Loucy (cell line): ENCODE measurements around the gene TNS3.

Experiments
- H2AFZ ChIP-seq: fragments of 200-600 bp; sonication (generic); 2 replicates; pipeline ENCODE4 v1.6.0; 2016; ENCODE audit warnings: antibody characterized with exemption, mild to moderate bottlenecking, low read length, moderate library complexity
- H3F3A ChIP-seq: fragments of 200-600 bp; 2 replicates; pipeline ENCODE4 v1.6.0; 2016; ENCODE audit warnings: antibody characterized with exemption, low read depth, mild to moderate bottlenecking
- H3K27me3 ChIP-seq: fragments of 200-600 bp; sonication (generic); 2 replicates; pipeline ENCODE4 v1.6.1; 2014; ENCODE audit warnings: low read length, mild to moderate bottlenecking; ENCODE audit not compliant: insufficient read depth, poor library complexity, severe bottlenecking
- H3K36me3 ChIP-seq: fragments of 200-600 bp; sonication (generic); 2 replicates; pipeline ENCODE4 v1.6.1; 2016; ENCODE audit warnings: low read length; ENCODE audit not compliant: insufficient read depth
- H3K4me1 ChIP-seq: fragments of 200-600 bp; sonication (generic); 2 replicates; pipeline ENCODE4 v1.5.1; 2014; ENCODE audit warnings: low read length, mild to moderate bottlenecking; ENCODE audit not compliant: insufficient read depth, poor library complexity, severe bottlenecking
- H3K4me2 ChIP-seq: fragments of 200-600 bp; sonication (generic); 2 replicates; pipeline ENCODE4 v1.6.0; 2014; ENCODE audit warnings: antibody characterized with exemption, low read length, low read depth, mild to moderate bottlenecking; ENCODE audit not compliant: poor library complexity, severe bottlenecking
- H3K4me3 ChIP-seq: fragments of 200-600 bp; sonication (generic); 2 replicates; pipeline ENCODE4 v1.5.1; 2014; ENCODE audit warnings: low read length, mild to moderate bottlenecking, mixed read lengths; ENCODE audit not compliant: poor library complexity, severe bottlenecking
- H3K79me2 ChIP-seq: fragments of 200-600 bp; sonication (generic); 2 replicates; pipeline ENCODE4 v1.6.1; 2014; ENCODE audit warnings: low read length; ENCODE audit not compliant: insufficient read depth
- H3K9ac ChIP-seq: fragments of 200-600 bp; sonication (generic); 2 replicates; pipeline ENCODE4 v1.6.0; 2014; ENCODE audit warnings: mild to moderate bottlenecking, low read depth, low read length, moderate library complexity; ENCODE audit not compliant: poor library complexity, severe bottlenecking
- H3K9me2 ChIP-seq: fragments of 200-600 bp; sonication (generic); replicated peaks from 2 replicates; pipeline ENCODE4 v1.6.1; 2016; ENCODE audit warnings: low read depth, low read length, mixed read lengths
- H3K9me3 ChIP-seq: fragments of 200-600 bp; sonication (generic); 2 replicates; pipeline ENCODE4 v1.6.1; 2014; ENCODE audit warnings: mild to moderate bottlenecking, antibody characterized with exemption, low read length, low read depth; ENCODE audit not compliant: insufficient read depth
- H4K20me1 ChIP-seq: fragments of 200-600 bp; sonication (generic); 2 replicates; pipeline ENCODE4 v1.6.0; 2014; ENCODE audit warnings: antibody characterized with exemption, low read length, mild to moderate bottlenecking; ENCODE audit not compliant: insufficient read depth, poor library complexity, severe bottlenecking
- EZH2phosphoT487 ChIP-seq: fragments of 200-600 bp; IDR thresholded peaks from 2 replicates; pipeline ENCODE4 v1.6.1; 2018; ENCODE audit warnings: antibody characterized with exemption, mild to moderate bottlenecking, moderate library complexity, borderline replicate concordance
- TF ChIP-seq, protein P1 (sequence below): fragments of 200-600 bp; sonication (generic); conservative IDR thresholded peaks from 2 replicates; pipeline ENCODE4 v1.5.1; 2014; ENCODE audit warnings: mild to moderate bottlenecking, antibody characterized with exemption, low read length

Gene TNS3

DNA sequence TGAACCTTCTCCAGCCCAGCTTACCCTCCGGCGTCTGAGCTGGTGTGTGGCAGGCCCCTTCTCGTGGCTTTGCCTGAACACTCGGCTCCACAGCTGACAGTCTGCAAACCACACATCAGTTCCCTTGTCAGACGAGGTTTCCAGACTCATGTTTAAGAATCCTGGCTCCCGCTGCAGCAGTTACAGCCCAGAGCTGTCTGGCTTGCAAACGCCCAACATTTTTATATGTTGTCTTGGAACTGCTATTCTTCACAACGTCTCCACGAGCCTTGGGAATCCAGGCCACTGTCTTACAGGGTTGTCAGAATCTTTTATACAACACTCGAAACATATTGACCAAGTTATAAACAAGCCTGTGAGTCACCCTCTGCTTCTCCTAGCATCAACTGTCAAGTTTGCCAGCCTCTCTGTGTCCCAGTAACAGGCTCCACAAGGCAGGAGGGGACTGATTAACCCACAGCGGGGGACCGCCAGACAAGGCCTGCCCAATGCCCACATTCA lies 68.1 kb downstream of the TNS3 start:
- no peaks in the 10 kb centered on the region for H3K4me1 ChIP-seq
- no peak overlapping the region for H3K4me3 ChIP-seq
- H3K79me2 ChIP-seq, result no peaks in the 10 kb centered on the region
- TF ChIP-seq, protein P1, sequence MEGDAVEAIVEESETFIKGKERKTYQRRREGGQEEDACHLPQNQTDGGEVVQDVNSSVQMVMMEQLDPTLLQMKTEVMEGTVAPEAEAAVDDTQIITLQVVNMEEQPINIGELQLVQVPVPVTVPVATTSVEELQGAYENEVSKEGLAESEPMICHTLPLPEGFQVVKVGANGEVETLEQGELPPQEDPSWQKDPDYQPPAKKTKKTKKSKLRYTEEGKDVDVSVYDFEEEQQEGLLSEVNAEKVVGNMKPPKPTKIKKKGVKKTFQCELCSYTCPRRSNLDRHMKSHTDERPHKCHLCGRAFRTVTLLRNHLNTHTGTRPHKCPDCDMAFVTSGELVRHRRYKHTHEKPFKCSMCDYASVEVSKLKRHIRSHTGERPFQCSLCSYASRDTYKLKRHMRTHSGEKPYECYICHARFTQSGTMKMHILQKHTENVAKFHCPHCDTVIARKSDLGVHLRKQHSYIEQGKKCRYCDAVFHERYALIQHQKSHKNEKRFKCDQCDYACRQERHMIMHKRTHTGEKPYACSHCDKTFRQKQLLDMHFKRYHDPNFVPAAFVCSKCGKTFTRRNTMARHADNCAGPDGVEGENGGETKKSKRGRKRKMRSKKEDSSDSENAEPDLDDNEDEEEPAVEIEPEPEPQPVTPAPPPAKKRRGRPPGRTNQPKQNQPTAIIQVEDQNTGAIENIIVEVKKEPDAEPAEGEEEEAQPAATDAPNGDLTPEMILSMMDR, result no peak
- TF ChIP-seq EZH2phosphoT487, result no peak
- H4K20me1 ChIP-seq, result no peaks in the 10 kb centered on the region
- H3K27me3 ChIP-seq, result no peaks in the 10 kb centered on the region
- H3K9ac ChIP-seq, result no peak overlapping the region
- no peaks in the 10 kb centered on the region for H3K9me2 ChIP-seq
- H2AFZ ChIP-seq, result no peak overlapping the region
- H3K4me2 ChIP-seq, result no peak overlapping the region
- H3K36me3 ChIP-seq, result no peaks in the 10 kb centered on the region
- peaks cover 9% of the 10 kb centered on the region; the same call in 1 of the 2 replicates for H3K9me3 ChIP-seq
- H3F3A ChIP-seq, result no peaks in the 10 kb centered on the region

DNA sequence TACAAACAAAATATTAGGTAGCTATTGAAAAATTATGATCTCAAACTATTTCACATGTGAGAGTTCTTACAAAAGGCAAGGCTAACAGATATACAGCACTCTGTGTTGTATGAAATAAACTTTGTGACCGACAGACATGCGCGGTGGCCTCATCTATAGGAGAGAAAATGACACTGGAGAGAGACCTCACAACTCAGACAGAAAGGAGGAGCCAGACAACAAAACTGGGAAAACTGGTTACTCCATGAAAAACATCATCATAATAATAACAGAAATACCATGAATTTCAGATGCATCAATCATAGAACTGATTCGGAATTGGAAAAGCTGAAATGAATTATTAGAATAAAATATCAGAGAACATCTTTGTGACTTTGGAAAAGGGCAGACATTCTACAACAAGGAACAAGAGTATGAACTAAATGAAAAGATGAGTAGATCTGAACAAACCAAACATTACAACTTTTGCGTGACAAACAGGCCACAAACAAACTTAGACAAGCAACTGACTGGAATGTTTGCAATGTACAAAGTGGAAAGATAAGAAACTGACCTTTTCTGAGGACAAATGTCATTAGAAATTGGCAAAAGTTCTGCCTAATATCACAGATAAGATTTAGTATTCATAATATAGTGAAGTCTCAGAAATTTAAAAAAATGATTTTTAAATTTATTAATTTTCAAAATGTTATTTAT lies 69.3 kb downstream of the TNS3 start:
- H3K9ac ChIP-seq, result no peak overlapping the region

DNA sequence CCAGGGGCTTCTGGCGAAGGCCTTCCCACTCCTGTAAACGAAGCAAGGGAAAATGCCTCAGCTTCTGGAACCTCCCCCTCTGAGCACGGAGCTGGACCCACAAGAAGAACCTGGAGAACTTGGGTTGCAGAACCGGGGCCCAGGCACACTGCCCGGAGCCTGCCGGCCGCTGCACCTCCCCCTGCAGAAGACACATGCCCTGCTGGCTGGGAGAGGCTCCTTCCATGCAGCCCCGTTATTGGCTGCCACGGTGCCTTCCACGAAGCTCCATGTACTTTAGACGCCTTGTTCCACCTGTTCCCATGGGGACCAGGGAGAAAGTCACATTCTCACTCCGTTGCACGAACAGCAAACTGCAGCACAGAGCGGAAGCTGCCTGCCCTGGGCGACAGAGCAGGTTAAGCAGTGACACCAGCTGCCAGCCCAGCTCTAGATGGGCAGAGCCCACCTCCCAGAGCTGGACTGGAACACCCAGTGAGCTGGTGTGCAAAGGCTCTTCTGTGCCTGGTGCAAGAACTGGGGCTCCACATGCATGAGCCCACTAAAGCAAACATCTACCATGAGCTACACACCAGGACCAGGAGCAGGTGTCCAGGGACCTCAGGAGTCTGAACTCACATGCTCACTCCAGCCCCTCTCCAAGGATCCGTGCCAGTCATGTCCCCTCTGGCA lies 70.1 kb downstream of the TNS3 start:
- H3K9ac ChIP-seq, result no peak overlapping the region
- no peaks in the 10 kb centered on the region for H3K79me2 ChIP-seq
- H3K4me2 ChIP-seq, result no peak overlapping the region
- H3K27me3 ChIP-seq, result no peaks in the 10 kb centered on the region
- peaks cover 9% of the 10 kb centered on the region; the same call in 1 of the 2 replicates for H3K9me3 ChIP-seq
- H3K9me2 ChIP-seq, result no peaks in the 10 kb centered on the region
- no peaks in the 10 kb centered on the region for H3K36me3 ChIP-seq
- no peaks in the 10 kb centered on the region for H3F3A ChIP-seq
- H3K4me3 ChIP-seq, result no peak overlapping the region
- H2AFZ ChIP-seq, result no peak overlapping the region
- H3K4me1 ChIP-seq, result no peaks in the 10 kb centered on the region
- no peak for TF ChIP-seq EZH2phosphoT487
- TF ChIP-seq, protein P1, result no peak
- no peaks in the 10 kb centered on the region for H4K20me1 ChIP-seq

More for the DNA sequence above, 69.3 kb downstream of the TNS3 start:
- Histone ChIP-seq H3K4me1 (no peaks in the 10 kb centered on the region), H4K20me1 (no peaks in the 10 kb centered on the region), H3F3A (no peaks in the 10 kb centered on the region), H3K4me2 (no peak overlapping the region), H3K9me3 (peaks cover 9% of the 10 kb centered on the region; the same call in 1 of the 2 replicates), H3K27me3 (no peaks in the 10 kb centered on the region), H3K4me3 (no peak overlapping the region), H2AFZ (no peak overlapping the region), H3K36me3 (no peaks in the 10 kb centered on the region), H3K79me2 (no peaks in the 10 kb centered on the region), H3K9me2 (no peaks in the 10 kb centered on the region)
- TF ChIP-seq EZH2phosphoT487, result no peak
- TF ChIP-seq, protein P1, result no peak
